Neural cell (in vitro differentiated cells): ENCODE measurements around the gene NLRC5. TPM values are rescaled to one million over a fixed set of nuclear protein-coding genes. Genes with fewer than 3 reads are reported as not detected.

ENCODE experiments used
- H2AFZ ChIP-seq: fragments of 200-600, 300-800 bp; sonication (generic), shearing (Covaris generic); 2 replicates; pipeline ENCODE4 v1.6.0; 2014; ENCODE audit warnings: low read depth, mild to moderate bottlenecking, antibody characterized with exemption, low read length, moderate library complexity
- H3F3A ChIP-seq: fragments of 200-600 bp; shearing (Covaris generic); 2 replicates; pipeline ENCODE4 v1.6.1; 2016; ENCODE audit warnings: mild to moderate bottlenecking, moderate library complexity, mixed read lengths, antibody characterized with exemption, low read length; ENCODE audit not compliant: insufficient read depth, poor library complexity, severe bottlenecking
- H3K27ac ChIP-seq: fragments of 200-600, 300-800 bp; sonication (generic), shearing (Covaris generic); 2 replicates; pipeline ENCODE4 v1.5.1; 2014; ENCODE audit warnings: mild to moderate bottlenecking, low read length, moderate library complexity
- H3K27me3 ChIP-seq: fragments of 300-800, 200-600 bp; sonication (generic), shearing (Covaris generic); 2 replicates; pipeline ENCODE4 v1.6.0; 2014; ENCODE audit warnings: mild to moderate bottlenecking, low read depth, low read length, moderate library complexity; ENCODE audit not compliant: insufficient read depth
- H3K36me3 ChIP-seq: fragments of 300-800, 200-600 bp; sonication (generic), shearing (Covaris generic); 2 replicates; pipeline ENCODE4 v1.5.1; 2014; ENCODE audit warnings: mild to moderate bottlenecking, antibody characterized with exemption, low read length, moderate library complexity; ENCODE audit not compliant: insufficient read depth
- H3K4me2 ChIP-seq: fragments of 300-800, 200-600 bp; sonication (generic), shearing (Covaris generic); 2 replicates; pipeline ENCODE4 v1.6.0; 2014; ENCODE audit warnings: mild to moderate bottlenecking, low read length
- H3K4me3 ChIP-seq: fragments of 300-800, 200-600 bp; sonication (generic), shearing (Covaris generic); 2 replicates; pipeline ENCODE4 v1.5.1; 2014; ENCODE audit warnings: mild to moderate bottlenecking, low read length, moderate library complexity
- H3K79me2 ChIP-seq: fragments of 200-600 bp; shearing (Covaris generic); replicated peaks from 2 replicates; pipeline ENCODE4 v1.6.0; 2014; ENCODE audit warnings: mild to moderate bottlenecking, low read length, moderate library complexity; ENCODE audit not compliant: insufficient read depth
- H3K9ac ChIP-seq: fragments of 300-800, 200-600 bp; sonication (generic), shearing (Covaris generic); 2 replicates; pipeline ENCODE4 v1.6.1; 2016; ENCODE audit warnings: mild to moderate bottlenecking, low read length, mixed read lengths
- H3K9me2 ChIP-seq: fragments of 200-600 bp; shearing (Covaris generic); 2 replicates; pipeline ENCODE4 v1.6.1; 2016; ENCODE audit warnings: mild to moderate bottlenecking, low read length, mixed read lengths; ENCODE audit not compliant: insufficient read depth
- H3K9me3 ChIP-seq: fragments of 200-600, 300-800 bp; sonication (generic), shearing (Covaris generic); 2 replicates; pipeline ENCODE4 v1.6.1; 2016; ENCODE audit warnings: mild to moderate bottlenecking, mixed run types, low read length, moderate library complexity, mixed read lengths
- H4K20me1 ChIP-seq: fragments of 200-600 bp; shearing (Covaris generic); 2 replicates; pipeline ENCODE4 v1.6.1; 2016; ENCODE audit warnings: mild to moderate bottlenecking, mixed run types; ENCODE audit not compliant: insufficient read depth
- CTCF ChIP-seq: fragments of 450-650 bp; IDR thresholded peaks from 2 replicates; pipeline ENCODE4 v1.5.1; 2014; ENCODE audit warnings: antibody characterized with exemption, mild to moderate bottlenecking, moderate library complexity; ENCODE audit not compliant: poor library complexity, severe bottlenecking
- EP300 ChIP-seq: fragments of 450-650 bp; conservative IDR thresholded peaks from 2 replicates; pipeline ENCODE4 v1.6.1; 2014; ENCODE audit warnings: antibody characterized with exemption, mild to moderate bottlenecking, moderate library complexity; ENCODE audit not compliant: poor library complexity, severe bottlenecking
- EZH2 ChIP-seq: fragments of 200-600, 300-800 bp; shearing (Covaris generic), sonication (generic); IDR thresholded peaks from 2 replicates; pipeline ENCODE4 v1.6.1; 2014; ENCODE audit warnings: antibody characterized with exemption, low read length, borderline replicate concordance, mild to moderate bottlenecking; ENCODE audit not compliant: insufficient read depth, poor library complexity, severe bottlenecking
- MXI1 ChIP-seq: fragments of 450-650 bp; conservative IDR thresholded peaks from 2 replicates; pipeline ENCODE4 v1.6.1; 2014; ENCODE audit warnings: antibody characterized with exemption, mild to moderate bottlenecking; ENCODE audit not compliant: poor library complexity, severe bottlenecking
- POLR2AphosphoS5 ChIP-seq: IDR thresholded peaks from 2 replicates; pipeline ENCODE4 v1.6.1; 2012
- RAD21 ChIP-seq: fragments of 450-650 bp; conservative IDR thresholded peaks from 2 replicates; pipeline ENCODE4 v1.6.1; 2014; ENCODE audit warnings: antibody characterized with exemption, mild to moderate bottlenecking, moderate library complexity
- REST ChIP-seq: IDR thresholded peaks from 2 replicates; pipeline ENCODE4 v1.6.1; 2012; ENCODE audit warnings: borderline replicate concordance
- SMC3 ChIP-seq: fragments of 450-650 bp; conservative IDR thresholded peaks from 2 replicates; pipeline ENCODE4 v1.6.1; 2014; ENCODE audit warnings: antibody characterized with exemption, mild to moderate bottlenecking, moderate library complexity; ENCODE audit not compliant: poor library complexity
- TAF1 ChIP-seq: IDR thresholded peaks from 2 replicates; pipeline ENCODE4 v1.6.1; 2012; ENCODE audit warnings: low read depth
- polyA plus RNA-seq: library from polyadenylated mRNA; depleted of rRNA; stranded (reverse); fragments of >200 nt; gene quantifications from 2 replicates; pipeline ENCODE4 v1.2.3, GENCODE V29; 2014

NLRC5 gene
- polyA plus RNA-seq, 1 donor from 2014 or later, result not detected

GRCh38 chr16:57026778-57027062 is 37.4 kb downstream of the NLRC5 start:
- Histone ChIP-seq H3K4me3 (no peak overlapping the region), H3K9me3 (no peaks in the 10 kb centered on the region), H2AFZ (no peak overlapping the region), H3F3A (no peaks in the 10 kb centered on the region), H3K4me2 (no peak overlapping the region), H3K79me2 (no peaks in the 10 kb centered on the region), H3K27ac (no peak overlapping the region), H3K27me3 (no peaks in the 10 kb centered on the region), H3K9me2 (no peaks in the 10 kb centered on the region), H3K36me3 (no peaks in the 10 kb centered on the region), H3K9ac (no peak overlapping the region), H4K20me1 (no peaks in the 10 kb centered on the region)
- TF ChIP-seq EP300, result no peak
- TF ChIP-seq POLR2AphosphoS5, result no peak
- no peak for TF ChIP-seq EZH2
- TF ChIP-seq CTCF, result no peak
- no peak for TF ChIP-seq SMC3
- no peak for TF ChIP-seq REST

- H3K36me3 ChIP-seq, result no peaks in the 10 kb centered on the region
- H3K79me2 ChIP-seq, result no peaks in the 10 kb centered on the region
- H4K20me1 ChIP-seq, result no peaks in the 10 kb centered on the region
- no peak overlapping the region for H3K4me2 ChIP-seq
- H3F3A ChIP-seq, result no peaks in the 10 kb centered on the region
- no peak overlapping the region for H3K27ac ChIP-seq
- TF ChIP-seq EP300 (no peak), TAF1 (no peak)
- H3K9me2 ChIP-seq, result no peaks in the 10 kb centered on the region
- no peak overlapping the region for H3K4me3 ChIP-seq
- no peaks in the 10 kb centered on the region for H3K9me3 ChIP-seq
- no peak overlapping the region for H2AFZ ChIP-seq
- H3K27me3 ChIP-seq, result no peaks in the 10 kb centered on the region
- no peak overlapping the region for H3K9ac ChIP-seq
Measured at GRCh38 chr16:57027067-57027466, 37.7 kb downstream of the NLRC5 start.

GRCh38 chr16:57028086-57028485 is 38.7 kb downstream of the NLRC5 start:
- H4K20me1 ChIP-seq, result no peaks in the 10 kb centered on the region
- H3K9me2 ChIP-seq, result no peaks in the 10 kb centered on the region
- no peaks in the 10 kb centered on the region for H3F3A ChIP-seq
- H2AFZ ChIP-seq, result no peak overlapping the region
- H3K4me3 ChIP-seq, result no peak overlapping the region
- no peak for TF ChIP-seq EZH2
- no peak for TF ChIP-seq CTCF
- TF ChIP-seq TAF1, result no peak
- TF ChIP-seq RAD21, result no peak
- no peak for TF ChIP-seq POLR2AphosphoS5
- no peak for TF ChIP-seq MXI1
- TF ChIP-seq SMC3, result no peak
- no peak for TF ChIP-seq REST
- no peak for TF ChIP-seq EP300
- no peak overlapping the region for H3K9ac ChIP-seq
- H3K4me2 ChIP-seq, result no peak overlapping the region
- no peaks in the 10 kb centered on the region for H3K36me3 ChIP-seq
- H3K79me2 ChIP-seq, result no peaks in the 10 kb centered on the region
- no peaks in the 10 kb centered on the region for H3K9me3 ChIP-seq
- no peaks in the 10 kb centered on the region for H3K27me3 ChIP-seq
- no peak overlapping the region for H3K27ac ChIP-seq
